ENCODE data around the gene STC2.

Gene STC2

DNA sequence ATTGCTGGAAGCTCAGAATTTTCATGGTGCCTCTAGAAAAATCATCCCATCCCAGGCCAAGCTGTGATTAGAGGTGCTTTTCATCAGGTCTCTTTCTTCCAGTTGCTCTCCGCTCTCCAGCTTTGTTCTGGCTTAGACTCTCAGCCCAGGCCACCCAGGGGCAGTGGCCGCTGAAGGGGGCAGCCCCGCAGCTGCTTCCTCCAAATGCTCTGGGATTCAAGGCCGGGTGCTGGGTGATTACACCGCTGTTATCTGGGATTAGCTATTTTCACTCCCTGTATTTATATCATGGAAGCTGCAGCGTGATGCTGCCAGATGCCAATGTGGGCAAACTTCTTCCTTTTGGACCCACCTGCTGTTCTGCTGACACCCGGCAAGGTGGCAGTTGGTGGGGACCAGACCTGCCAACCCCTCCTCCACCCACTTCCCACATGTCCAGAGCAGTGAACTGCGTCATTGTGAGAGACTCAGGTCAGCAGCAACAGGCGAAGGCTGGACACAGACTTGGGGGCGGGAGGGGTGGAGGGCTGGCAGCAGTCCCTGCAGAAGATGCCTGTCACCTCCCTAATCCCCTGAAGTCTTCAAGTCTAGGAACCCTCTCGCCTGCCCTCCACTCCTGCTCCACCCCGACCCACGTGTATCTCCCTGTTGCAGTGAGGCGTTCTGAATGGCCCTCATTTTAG is 59.3 kb downstream of the STC2 start:
- DNase-seq (ENCODE audit: low read depth): no peak

DNA sequence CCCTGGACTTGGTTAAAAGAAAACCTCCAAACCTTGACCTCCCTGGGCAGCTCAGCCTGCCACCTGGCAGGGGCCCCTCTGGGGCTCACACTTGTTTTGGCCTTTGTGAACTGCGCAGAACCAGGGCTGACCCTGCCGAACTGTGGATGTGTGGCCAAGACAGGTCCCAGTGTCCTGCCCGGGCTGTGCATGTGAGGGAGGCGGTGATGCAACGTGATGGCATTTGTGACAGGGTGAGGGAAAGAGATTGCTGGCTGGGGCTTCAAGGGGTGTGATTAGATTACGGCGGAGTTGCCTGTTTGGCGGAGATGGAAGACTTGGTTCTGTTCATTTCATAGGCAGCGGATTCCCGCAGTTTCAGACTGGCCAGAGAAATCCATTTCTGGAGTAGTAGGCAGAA is 62.8 kb downstream of the STC2 start:
- no peak for DNase-seq (ENCODE audit: low read depth)

All from activated T-cell treated with anti-CD3 and anti-CD28 coated beads for 48 hours (primary cell).